OCI-LY3 (cell line): ENCODE measurements around the gene EFCAB8.
A peak's percentile ranks its signal among the peaks of the same experiment; 100 is the strongest.

Experiments
- H2AFZ ChIP-seq: fragments of 200-600, 300-600 bp; shearing (Covaris generic); 2 replicates; pipeline ENCODE4 v1.6.0; 2014; ENCODE audit warnings: antibody characterized with exemption, low read depth, low read length
- H3K27ac ChIP-seq: fragments of 200-600, 300-600 bp; sonication (generic); 2 replicates; pipeline ENCODE4 v1.5.1; 2014; ENCODE audit warnings: mild to moderate bottlenecking, low read length, moderate library complexity, mixed read lengths
- H3K27me3 ChIP-seq: fragments of 200-600, 300-600 bp; sonication (generic); 2 replicates; pipeline ENCODE4 v1.6.1; 2014; ENCODE audit warnings: low read depth, low read length, mixed read lengths
- H3K36me3 ChIP-seq: fragments of 200-600, 300-600 bp; sonication (generic); replicated peaks from 2 replicates; pipeline ENCODE3; 2014; ENCODE audit warnings: low read depth, low read length, mixed read lengths
- H3K4me1 ChIP-seq: fragments of 300-600, 200-600 bp; sonication (generic); 2 replicates; pipeline ENCODE4 v1.6.1; 2014; ENCODE audit warnings: low read length, mixed read lengths
- H3K4me2 ChIP-seq: fragments of 200-600, 300-600 bp; sonication (generic); 2 replicates; pipeline ENCODE4 v1.6.1; 2014; ENCODE audit warnings: low read length, mixed read lengths
- H3K4me3 ChIP-seq: fragments of 300-600, 200-600 bp; sonication (generic); 2 replicates; pipeline ENCODE4 v1.5.1; 2014; ENCODE audit warnings: antibody characterized with exemption, mild to moderate bottlenecking, low read length, moderate library complexity
- H3K79me2 ChIP-seq: fragments of 300-600, 200-600 bp; shearing (Covaris generic); 2 replicates; pipeline ENCODE4 v1.6.1; 2014; ENCODE audit warnings: mild to moderate bottlenecking, low read length, mixed read lengths
- H3K9ac ChIP-seq: fragments of 300-600, 200-600 bp; shearing (Covaris generic); 2 replicates; pipeline ENCODE4 v1.6.0; 2014; ENCODE audit warnings: mild to moderate bottlenecking, low read length, moderate library complexity
- H3K9me3 ChIP-seq: fragments of 200-600, 300-600 bp; shearing (Covaris generic); 2 replicates; pipeline ENCODE4 v1.6.1; 2014; ENCODE audit warnings: low read length, mixed read lengths; ENCODE audit not compliant: insufficient read depth
- H4K20me1 ChIP-seq: fragments of 200-600, 300-600 bp; sonication (generic); 2 replicates; pipeline ENCODE4 v1.6.1; 2016; ENCODE audit warnings: low read length, mixed read lengths; ENCODE audit not compliant: insufficient read depth
- CTCF ChIP-seq: fragments of 200-600, 300-600 bp; sonication (generic); IDR thresholded peaks from 2 replicates; pipeline ENCODE4 v1.5.1; 2014; ENCODE audit warnings: antibody characterized with exemption, low read length, low read depth
- EZH2phosphoT487 ChIP-seq: fragments of 200-600 bp; shearing (Covaris generic); IDR thresholded peaks from 2 replicates; pipeline ENCODE4 v1.6.1; 2018; ENCODE audit warnings: antibody characterized with exemption, mixed run types, low read depth

Gene EFCAB8

GRCh38 chr20:32819992-32820697, 38.6 kb upstream of the EFCAB8 start:
- peaks cover 23% of the 10 kb centered on the region for H3K4me1 ChIP-seq
- H4K20me1 ChIP-seq: peaks cover 45% of the 10 kb centered on the region
- peak overlapping the region; percentile 87 for H3K4me3 ChIP-seq
- peak overlapping the region; percentile 47 for H3K27ac ChIP-seq
- H3K36me3 ChIP-seq: peaks cover 9% of the 10 kb centered on the region
- H3K9me3 ChIP-seq: no peaks in the 10 kb centered on the region
- H3K9ac ChIP-seq: peak overlapping the region; percentile 84
- H3K79me2 ChIP-seq: peaks cover 53% of the 10 kb centered on the region
- no peaks in the 10 kb centered on the region for H3K27me3 ChIP-seq
- no peak overlapping the region for H2AFZ ChIP-seq
- H3K4me2 ChIP-seq: peak overlapping the region; percentile 95
- TF ChIP-seq CTCF (no peak), EZH2phosphoT487 (no peak)

DNA sequence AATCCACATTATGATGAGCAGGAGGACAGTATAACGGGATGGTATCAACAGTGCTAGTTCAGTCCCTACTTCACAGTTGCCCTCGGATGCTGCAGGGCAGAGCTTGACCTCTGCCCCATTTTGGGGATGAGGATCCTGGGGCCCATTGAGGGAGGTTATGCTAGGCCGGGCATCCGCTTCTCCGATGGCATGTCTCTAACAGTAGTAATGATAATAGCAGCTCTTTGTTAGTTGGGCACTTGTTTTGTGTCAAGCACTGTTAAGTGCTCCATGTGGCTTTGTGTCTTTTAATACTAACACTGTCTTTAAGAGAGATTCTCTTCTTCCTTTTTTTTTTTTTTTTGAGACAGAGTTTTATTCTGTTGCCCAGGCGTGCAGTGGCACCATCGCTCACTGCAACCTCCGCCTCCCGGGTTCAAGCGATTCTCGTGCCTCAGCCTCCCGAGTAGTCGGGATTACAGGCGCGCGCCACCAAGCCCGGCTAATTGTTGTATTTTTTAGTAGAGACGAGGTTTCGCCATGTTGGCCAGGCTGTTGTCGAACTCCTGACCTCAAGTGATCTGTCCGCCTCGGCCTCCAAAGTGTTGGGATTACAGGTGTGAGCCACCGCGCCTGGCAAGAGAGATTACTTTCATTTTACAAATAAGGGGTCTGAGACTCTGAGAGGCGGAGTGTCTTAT, 37.9 kb upstream of the EFCAB8 start:
- H3K9ac ChIP-seq: peak overlapping the region; percentile 84
- H3K4me1 ChIP-seq: peaks cover 23% of the 10 kb centered on the region
- H4K20me1 ChIP-seq: peaks cover 48% of the 10 kb centered on the region
- H3K27me3 ChIP-seq: no peaks in the 10 kb centered on the region
- H3K27ac ChIP-seq: peak overlapping the region; percentile 47
- H3K4me2 ChIP-seq: peak overlapping the region; percentile 95
- H3K36me3 ChIP-seq: peaks cover 11% of the 10 kb centered on the region
- peaks cover 60% of the 10 kb centered on the region for H3K79me2 ChIP-seq
- no peak for TF ChIP-seq EZH2phosphoT487
- TF ChIP-seq CTCF: no peak
- no peaks in the 10 kb centered on the region for H3K9me3 ChIP-seq
- H3K4me3 ChIP-seq: peak overlapping the region; percentile 87
- no peak overlapping the region for H2AFZ ChIP-seq

GRCh38 chr20:32822225-32822624, 36.5 kb upstream of the EFCAB8 start:
- no peaks in the 10 kb centered on the region for H3K9me3 ChIP-seq
- no peak overlapping the region for H3K9ac ChIP-seq
- no peak overlapping the region for H3K4me2 ChIP-seq
- TF ChIP-seq CTCF (no peak), EZH2phosphoT487 (no peak)
- no peak overlapping the region for H2AFZ ChIP-seq
- H3K79me2 ChIP-seq: peaks cover 71% of the 10 kb centered on the region
- H4K20me1 ChIP-seq: peaks cover 48% of the 10 kb centered on the region
- no peak overlapping the region for H3K27ac ChIP-seq
- no peak overlapping the region for H3K4me3 ChIP-seq
- peaks cover 16% of the 10 kb centered on the region for H3K36me3 ChIP-seq
- peaks cover 23% of the 10 kb centered on the region for H3K4me1 ChIP-seq
- no peaks in the 10 kb centered on the region for H3K27me3 ChIP-seq

- Histone ChIP-seq H3K27ac (no peak overlapping the region), H3K4me3 (no peak overlapping the region), H3K9me3 (no peaks in the 10 kb centered on the region), H3K9ac (no peak overlapping the region), H2AFZ (no peak overlapping the region), H3K36me3 (peaks cover 23% of the 10 kb centered on the region), H3K79me2 (peaks cover 79% of the 10 kb centered on the region), H4K20me1 (peaks cover 50% of the 10 kb centered on the region), H3K27me3 (no peaks in the 10 kb centered on the region), H3K4me1 (peaks cover 23% of the 10 kb centered on the region), H3K4me2 (no peak overlapping the region)
- TF ChIP-seq EZH2phosphoT487 (no peak), CTCF (no peak)
Measured at GRCh38 chr20:32823078-32823477, 35.6 kb upstream of the EFCAB8 start.
